Daoy (cell line): ENCODE data around the gene MMAB. TPM values are rescaled to one million over a fixed set of nuclear protein-coding genes. Genes with fewer than 3 reads are reported as not detected.
"Not testable (repeated sequence)": the region's sequence is repeated elsewhere in the genome, so short reads cannot be mapped to it uniquely, and the experiment has no call there.

Source experiments
- DNase-seq: peaks from one replicate; pipeline ENCODE4 v3.0.0-alpha.2; 2015; ENCODE audit warnings: low read depth
- total RNA-seq: library from RNA; depleted of rRNA; stranded (reverse); fragments of >200 nt; shearing (Covaris generic); gene quantifications from 2 replicates; pipeline ENCODE4 v1.2.3, GENCODE V29; 2014

Gene MMAB
- total RNA-seq, 1 experiment from 2014 or later = 24.5 TPM

- DNase-seq = not testable (repeated sequence)
Measured at GRCh38 chr12:109602132-109602531, 28.8 kb upstream of the MMAB start.

DNA sequence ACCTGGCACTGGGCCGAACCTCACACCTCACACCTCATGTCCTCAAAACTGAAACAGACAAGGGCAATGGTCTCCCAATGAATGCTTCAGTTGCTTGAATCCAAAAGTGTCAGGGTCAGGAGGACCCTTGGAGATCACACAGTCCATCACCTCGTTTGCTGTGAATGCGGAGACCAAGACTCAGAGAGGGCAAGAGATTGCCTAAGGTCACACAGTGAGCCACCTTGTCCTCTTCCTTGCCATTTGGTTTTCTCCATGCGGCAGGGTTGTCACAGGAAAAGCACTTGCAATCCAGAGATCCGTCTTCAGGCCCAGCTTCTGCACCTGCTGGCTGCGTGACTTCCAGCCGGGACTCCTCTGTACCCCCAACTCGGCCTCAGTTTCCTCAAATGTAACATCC, 28.3 kb upstream of the MMAB start:
- DNase-seq = no peak

DNA sequence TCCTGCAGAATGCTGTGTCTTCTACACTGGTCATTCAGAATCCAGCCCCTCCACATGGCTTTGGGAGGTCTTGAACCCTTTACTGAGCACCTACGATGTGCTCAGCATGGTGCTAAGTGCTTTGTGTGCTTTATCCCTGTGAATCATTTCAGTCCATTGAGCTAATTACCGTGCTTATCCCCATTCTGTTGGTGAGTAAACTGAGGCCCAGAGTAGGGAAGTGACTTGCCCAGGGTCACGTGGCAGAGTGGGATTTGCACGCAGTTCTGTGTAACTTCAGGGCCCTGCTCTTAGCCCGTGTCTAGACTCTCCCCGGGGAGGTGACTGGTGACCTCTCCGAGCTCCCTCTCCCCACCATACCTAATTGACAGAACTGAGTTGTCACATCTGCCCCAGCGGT, 27.7 kb upstream of the MMAB start:
- DNase-seq = no peak

- DNase-seq = no peak
Measured at GRCh38 chr12:109600481-109600880, 27.2 kb upstream of the MMAB start.

- no peak for DNase-seq
Measured at GRCh38 chr12:109599087-109599486, 25.8 kb upstream of the MMAB start.

DNA sequence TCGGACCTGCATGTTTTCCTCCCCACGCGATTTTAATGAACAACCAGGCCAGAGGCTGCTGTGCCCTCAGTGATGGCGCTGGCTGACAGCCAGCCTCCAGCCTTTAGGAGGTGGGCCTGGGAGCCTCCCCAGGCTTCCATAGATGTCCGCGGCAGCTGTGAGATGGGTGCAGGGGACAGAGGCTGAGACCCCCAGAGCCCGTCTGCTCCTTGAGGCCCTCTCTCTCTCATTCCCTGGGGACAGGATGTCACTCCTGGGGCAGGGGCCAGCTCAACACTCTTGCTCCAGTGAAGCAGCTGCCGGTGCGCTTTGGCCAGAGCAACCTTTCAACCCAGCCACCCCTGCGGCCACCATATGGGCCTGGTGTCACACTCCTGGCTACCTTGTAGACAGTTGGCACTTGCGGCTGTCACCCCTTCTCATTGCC, 25.1 kb upstream of the MMAB start:
- no peak for DNase-seq

DNA sequence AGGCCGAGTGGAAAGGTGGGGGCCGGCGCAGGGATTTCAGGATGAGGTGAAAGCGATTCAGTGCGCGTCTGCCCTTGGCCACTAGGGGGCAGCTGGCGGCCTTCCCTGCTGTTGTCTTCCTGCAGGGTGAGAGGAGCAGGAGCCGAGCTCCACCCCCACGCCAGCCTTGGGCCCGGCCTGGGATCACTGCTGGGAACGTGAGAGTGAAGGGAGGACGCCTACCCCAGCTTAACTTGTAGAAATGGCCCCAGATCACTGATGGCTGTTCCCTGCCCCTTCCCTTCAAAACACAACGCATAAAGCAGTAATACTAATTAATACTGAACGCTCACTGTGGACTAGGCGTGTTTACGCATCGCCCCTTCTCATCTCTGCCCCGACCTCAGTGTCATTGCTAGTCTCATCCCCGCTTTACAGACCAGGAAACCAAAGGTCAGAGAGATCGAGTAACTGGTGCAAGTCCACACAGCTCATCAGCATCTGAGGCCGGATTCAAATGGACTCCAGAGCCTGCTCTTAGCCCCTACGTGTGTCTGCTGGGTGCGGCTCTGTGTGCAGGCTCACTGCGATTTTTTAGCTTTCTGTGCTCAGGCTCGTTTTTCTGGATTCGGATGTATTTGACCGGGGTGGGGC, 24.6 kb upstream of the MMAB start:
- DNase-seq = peak; percentile 85

DNA sequence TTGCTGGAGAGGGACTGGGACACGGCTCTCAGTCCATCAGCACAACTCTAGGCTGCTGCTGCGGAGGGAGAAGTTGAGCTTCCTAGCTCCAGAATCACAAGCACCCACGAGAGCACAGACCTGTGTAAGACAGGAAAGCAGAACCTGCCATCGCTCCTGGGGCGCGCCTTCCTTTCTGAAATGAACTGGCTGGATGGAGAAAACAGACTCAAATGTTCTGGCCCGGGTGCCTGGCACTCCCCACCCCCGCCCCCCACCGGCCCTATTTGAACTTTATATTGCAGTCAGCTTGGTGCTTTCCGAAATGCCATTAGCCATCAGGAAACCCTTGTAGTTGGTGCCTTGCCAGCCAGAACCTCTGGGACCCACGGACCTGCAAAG, 24.1 kb upstream of the MMAB start:
- DNase-seq = no peak

GRCh38 chr12:109596418-109597244, 23.3 kb upstream of the MMAB start:
- no peak for DNase-seq

DNA sequence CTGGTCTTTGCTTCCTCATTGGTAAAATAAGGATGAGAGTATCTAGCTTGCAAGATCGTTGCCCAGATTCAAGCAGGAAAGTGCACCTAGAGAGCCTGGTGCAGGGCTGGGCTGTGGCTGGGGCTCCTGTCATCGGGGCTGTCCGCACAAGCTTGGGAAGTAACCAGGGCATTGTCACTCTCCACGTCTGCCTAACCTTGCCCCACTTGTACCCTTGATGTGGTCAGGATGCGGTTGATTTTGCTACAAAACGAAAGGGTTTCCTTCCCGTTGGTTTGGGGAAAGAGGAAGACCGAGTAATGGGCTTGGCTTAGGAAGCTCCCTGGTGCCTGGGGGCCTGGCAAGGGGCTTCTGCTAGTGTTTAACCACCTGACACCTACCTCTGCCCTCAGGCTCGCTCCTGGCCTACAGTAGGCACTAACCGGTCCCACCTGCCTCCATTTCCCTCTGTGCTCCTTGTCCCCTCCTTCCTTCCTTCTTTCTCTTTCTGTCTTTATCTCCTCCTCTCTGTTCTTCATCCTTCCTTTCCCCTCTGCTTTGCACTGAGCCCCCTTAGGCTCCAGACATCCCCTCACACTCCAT, 22.1 kb upstream of the MMAB start:
- DNase-seq = no peak

DNA sequence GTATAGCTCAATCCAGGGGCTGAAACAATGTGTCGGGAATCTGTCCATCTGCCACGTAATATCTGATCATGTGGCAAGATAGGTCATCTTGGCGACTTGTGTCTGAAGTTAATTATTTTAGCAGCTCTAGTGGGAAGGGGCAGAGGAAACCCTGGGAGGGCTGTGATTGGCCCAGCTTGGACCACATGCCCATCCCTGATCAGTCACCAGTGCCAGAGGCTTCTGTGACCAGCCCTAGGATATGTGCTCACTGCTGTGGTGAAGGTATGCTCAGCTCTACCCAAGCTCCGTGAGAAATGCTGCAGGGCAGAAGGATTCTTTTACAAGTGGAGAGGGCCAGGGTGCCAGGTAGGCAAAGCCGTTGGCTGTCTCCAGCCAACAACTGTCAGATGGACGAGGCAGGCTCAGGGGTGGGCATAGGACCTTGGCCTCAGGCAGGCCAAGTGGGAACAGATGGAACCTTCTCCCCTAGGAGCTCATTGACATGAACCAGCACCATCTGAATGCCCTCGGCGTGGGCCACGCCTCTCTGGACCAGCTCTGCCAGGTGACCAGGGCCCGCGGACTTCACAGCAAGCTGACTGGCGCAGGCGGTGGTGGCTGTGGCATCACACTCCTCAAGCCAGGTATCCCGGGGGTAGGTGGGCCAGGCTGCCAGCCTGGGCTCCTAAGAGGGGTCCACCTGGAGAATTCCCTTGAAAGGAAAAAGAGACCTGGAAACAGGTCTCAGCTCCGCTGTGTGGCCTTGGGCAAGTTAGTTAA, 21.4 kb upstream of the MMAB start:
- no peak for DNase-seq

- DNase-seq = no peak
Measured at GRCh38 chr12:109592905-109593272, 19.6 kb upstream of the MMAB start.

DNA sequence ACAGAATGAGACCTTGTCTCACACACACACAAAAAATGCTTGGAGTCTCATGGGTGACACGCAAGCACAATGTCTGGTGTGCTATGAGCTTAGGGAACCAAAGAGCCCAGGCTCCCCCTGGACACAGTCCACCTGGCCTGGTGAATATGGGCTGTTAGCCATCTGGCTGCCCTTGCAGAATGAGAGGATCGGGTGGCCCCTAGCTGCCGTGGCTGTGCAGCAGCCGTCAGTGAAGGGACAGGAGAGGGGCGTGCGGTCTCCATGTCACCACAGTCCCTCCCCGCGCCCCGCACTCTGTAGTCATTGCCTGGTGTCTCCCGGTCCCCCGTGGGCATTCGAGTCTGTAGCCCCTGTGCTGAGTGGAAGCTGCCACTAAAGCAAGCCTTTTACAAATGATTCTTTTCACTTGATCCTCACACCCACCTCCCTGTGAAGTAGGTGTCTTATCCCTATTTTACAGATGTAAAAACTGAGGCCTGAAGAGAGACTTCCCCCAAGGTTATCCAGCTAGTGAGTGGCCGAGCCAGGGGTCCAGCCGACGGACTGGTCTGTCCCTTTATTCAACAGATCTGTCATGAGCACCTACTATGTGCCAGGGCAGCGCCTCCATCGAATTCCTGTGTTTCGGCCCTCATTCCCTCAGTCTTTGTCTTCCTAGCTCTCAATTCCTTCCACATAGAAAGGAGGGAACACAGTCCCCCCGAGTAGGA, 19.0 kb upstream of the MMAB start:
- no peak for DNase-seq

DNA sequence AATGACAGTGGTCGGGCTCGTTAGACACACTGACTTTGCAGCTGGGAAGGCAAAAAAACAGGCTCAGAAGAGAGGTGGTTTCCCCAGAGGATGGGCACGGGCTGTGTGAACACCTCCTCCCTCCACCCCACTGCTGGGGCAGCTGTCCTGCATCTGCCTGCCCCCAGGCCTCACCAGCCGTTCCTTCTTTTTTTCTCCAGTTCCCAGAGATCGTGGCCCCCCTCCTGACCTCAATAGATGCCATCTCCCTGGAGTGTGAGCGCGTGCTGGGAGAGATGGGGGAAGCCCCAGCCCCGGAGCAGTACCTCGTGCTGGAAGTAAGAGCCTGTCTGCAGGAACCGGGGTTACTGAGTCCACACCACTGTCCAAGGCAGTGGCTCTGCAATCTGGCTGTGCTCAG, 17.7 kb upstream of the MMAB start:
- DNase-seq = no peak

GRCh38 chr12:109590566-109590965, 17.3 kb upstream of the MMAB start:
- no peak for DNase-seq

DNA sequence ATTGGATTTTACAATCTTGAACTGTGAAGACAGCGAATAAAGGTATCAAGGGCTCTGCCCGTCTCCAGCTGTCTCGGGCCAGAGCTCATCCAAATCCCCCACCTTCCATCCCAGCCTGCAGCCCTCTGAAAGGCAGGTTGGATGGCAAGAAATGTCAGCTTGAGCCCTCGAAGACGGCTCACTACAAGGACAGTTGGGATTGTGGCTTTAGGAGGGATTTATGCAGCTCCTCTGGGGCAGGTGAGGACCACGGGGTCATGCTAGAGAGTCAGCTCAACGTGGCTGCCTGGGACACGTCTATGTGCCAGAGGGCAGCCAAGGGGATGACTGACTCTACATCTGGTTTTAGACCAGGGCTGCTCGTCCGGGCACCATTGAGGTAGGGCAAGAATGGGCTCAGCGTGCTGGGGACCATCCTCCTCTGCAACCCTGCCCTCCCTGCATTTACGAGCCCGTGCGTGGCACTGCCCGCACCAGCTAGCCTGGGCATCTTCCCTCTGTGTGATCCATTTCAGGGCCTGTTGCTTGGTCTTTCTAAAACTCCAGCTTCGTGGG, 16.5 kb upstream of the MMAB start:
- no peak for DNase-seq

DNA sequence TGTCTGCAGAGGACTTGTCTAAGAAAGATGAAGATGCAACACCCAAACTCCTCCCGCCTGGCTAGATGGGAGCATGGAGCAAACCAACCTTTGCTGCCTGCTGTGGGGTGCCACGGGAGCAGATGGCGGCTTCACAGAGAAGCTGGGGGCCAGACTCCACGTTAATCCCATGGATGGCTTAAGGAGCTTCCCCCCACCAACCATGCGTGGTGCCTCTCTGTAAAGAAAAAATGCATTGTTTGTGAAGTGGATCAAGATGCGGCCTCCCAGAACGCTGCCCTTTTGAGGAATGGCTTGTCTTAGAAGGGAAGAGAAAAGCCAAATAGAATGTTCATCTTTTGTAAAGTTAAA, 15.9 kb upstream of the MMAB start:
- DNase-seq = no peak

DNA sequence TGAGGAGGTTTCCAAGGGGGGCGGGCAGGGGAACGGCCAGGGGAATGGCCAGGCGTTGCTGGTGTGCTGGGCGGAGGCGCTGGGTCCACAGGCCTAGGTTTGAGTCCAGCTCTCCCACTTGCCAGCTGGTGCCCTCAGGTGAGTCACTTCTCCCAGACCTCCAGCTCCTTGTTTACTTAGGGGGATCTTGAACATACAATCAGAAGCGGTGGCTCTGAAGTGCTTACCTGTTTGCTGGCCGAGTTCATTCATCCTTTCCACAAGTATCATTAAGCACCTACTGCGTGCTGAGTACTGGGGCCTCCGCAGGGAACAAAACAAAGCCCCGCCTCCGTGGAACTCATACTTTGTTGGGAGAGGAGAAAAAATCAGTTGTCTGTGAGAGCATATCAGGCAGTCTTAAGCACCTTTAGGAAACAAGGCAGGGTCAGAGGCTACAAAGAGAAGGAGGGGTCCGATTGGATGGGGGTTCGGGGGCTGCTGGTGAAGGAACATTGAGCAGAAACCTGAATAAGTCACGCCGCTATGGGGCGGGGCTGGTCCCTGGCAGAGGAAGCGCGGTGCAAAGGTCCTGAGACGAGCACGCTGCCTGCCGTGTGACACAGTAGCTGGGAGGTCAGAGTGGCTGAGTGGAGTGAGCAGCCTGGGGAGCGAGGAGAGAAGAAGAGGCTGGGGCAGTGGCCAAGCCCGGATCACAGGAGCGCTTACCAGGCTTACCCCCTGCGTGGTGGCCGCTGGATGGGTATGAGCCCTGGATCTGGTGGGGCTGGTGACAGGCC, 15.3 kb upstream of the MMAB start:
- DNase-seq = no peak

DNA sequence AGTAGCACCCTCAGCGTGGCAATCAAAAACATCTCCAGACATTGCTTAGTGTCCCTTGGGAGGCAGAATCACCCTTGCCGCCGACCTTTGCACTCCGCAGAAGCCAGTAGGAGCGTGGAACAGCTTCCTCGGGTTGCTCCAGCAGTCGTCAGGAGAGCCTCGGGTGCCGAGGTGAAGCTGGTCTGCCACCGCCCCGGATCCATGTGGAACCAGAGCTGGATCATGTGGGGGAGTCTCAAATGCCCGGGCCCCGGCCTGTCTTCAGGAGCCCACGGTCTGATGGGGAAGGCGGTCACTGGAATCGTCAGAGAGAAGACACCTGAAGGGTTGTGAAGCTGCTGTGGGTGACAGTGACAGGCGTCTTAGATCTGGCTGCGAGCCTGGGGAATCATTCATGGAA, 14.6 kb upstream of the MMAB start:
- DNase-seq = no peak

DNA sequence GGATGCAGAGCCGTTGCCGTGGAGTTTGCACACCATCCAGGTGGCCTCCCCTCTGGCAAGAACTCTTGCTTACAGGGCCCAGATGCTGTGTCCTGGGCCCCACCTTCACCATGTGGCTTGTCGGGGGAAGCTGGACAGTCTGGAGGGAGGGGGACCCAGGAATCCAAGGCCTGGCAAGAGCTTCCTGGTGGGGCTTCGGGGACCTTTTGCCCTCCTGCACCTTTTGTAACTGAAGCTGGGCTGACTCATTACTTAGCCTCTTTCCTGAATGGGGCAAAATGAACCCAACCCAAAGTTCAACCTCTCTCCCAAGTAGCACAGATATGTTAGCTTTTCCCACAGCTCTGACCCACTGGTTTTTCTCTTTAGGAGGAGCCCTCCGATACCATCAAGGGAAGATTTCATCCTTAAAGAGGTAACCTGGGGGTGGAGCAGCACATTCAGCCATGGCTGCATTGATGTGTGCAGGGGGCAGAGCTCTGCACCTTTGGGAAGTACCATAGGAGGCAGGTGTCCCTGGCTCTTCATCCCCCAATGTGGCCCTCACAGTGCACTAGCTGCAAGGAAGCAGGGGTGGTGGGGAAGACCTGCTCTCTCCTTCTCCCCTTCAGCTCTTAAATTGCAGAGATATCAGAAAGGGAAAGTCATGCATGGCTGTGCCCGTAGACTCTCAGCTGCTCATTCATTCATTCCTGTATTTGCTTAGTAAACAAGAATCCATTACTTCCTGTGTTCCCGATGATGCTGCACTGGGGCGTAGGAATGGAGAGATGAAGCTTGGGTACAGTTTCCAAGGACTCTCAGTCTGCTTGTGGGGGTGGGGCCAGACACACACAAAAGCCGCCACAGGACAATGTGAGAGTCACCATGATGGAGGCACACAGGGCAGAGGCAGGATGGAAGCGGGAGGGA, 13.3 kb upstream of the MMAB start:
- no peak for DNase-seq
